H1 (cell line): ENCODE results near the gene PGP. TPM values are rescaled to one million over a fixed set of nuclear protein-coding genes. Genes with fewer than 3 reads are reported as not detected.

Experiments
- CTCF ChIA-PET: fragments of 300-600 bp; sonication (Branson Sonifier 250); formaldehyde crosslinking; loops from one replicate; lab custom pipeline; 2021; ENCODE audit not compliant: partially characterized antibody; lab: Charles Lee
- POLR2A ChIA-PET: fragments of 300-600 bp; sonication (Branson Sonifier 250); formaldehyde crosslinking; loops from one replicate; lab custom pipeline; 2021; ENCODE audit warnings: inconsistent platforms; ENCODE audit not compliant: partially characterized antibody; lab: Charles Lee
- DNase-seq, 2 experiments: peaks; one replicate each; pipeline versions ENCODE4 v3.0.0 to v3.0.0-alpha.2; 2010 to 2022; ENCODE audit warnings: low spot score in 2 of 2, low read depth in 1 of 2, mixed read lengths in 1 of 2
- FAIRE-seq: peaks from 2 replicates; lab custom pipeline; 2011; peaks lifted over from hg19 to GRCh38; lab: Jason Lieb, UNC
- H2AFZ ChIP-seq: 2 replicates; pipeline ENCODE4 v1.8.1; 2012; ENCODE audit warnings: low read length, inconsistent platforms
- H2AK5ac ChIP-seq: 2 replicates; pipeline ENCODE4 v1.6.1; 2013; ENCODE audit warnings: low read depth, low read length
- H2BK120ac ChIP-seq: replicated peaks from 2 replicates; pipeline ENCODE3; 2013; ENCODE audit warnings: low read depth, low read length, inconsistent platforms
- H2BK12ac ChIP-seq: 2 replicates; pipeline ENCODE4 v1.6.1; 2013; ENCODE audit warnings: low read depth, low read length
- H2BK15ac ChIP-seq: 2 replicates; pipeline ENCODE4 v1.6.1; 2013; ENCODE audit warnings: low read length
- H2BK20ac ChIP-seq: 2 replicates; pipeline ENCODE4 v1.6.1; 2013; ENCODE audit warnings: low read length
- H2BK5ac ChIP-seq: 2 replicates; pipeline ENCODE4 v1.6.1; 2013; ENCODE audit warnings: low read depth, low read length
- H3K14ac ChIP-seq: 2 replicates; pipeline ENCODE4 v1.6.1; 2013; ENCODE audit warnings: inconsistent platforms; ENCODE audit not compliant: insufficient read length
- H3K18ac ChIP-seq: 2 replicates; pipeline ENCODE4 v1.6.1; 2013; ENCODE audit warnings: low read length; ENCODE audit errors: extremely low read depth
- H3K23ac ChIP-seq: 2 replicates; pipeline ENCODE4 v1.6.1; 2013; ENCODE audit warnings: inconsistent platforms; ENCODE audit not compliant: insufficient read length
- H3K23me2 ChIP-seq: 2 replicates; pipeline ENCODE4 v1.6.1; 2013; ENCODE audit warnings: low read depth, low read length
- H3K27ac ChIP-seq: 2 replicates; pipeline ENCODE4 v1.6.1; 2011; ENCODE audit warnings: low read depth, low read length, inconsistent platforms
- H3K27me3 ChIP-seq, 4 experiments: replicated peaks in 1 of 4; 1 replicate in 1 of 4; 2 replicates in 3 of 4; pipeline versions ENCODE4 v1.6.1 to v1.8.1; 2011 to 2013; ENCODE audit warnings: low read length in 3 of 4, mild to moderate bottlenecking in 3 of 4, inconsistent platforms in 2 of 4, mixed read lengths in 2 of 4, moderate library complexity in 1 of 4; ENCODE audit not compliant: control insufficient read depth in 3 of 4, insufficient read depth in 3 of 4; ENCODE audit errors: extremely low read depth in 1 of 4
- H3K36me3 ChIP-seq, 4 experiments: 2 replicates each; pipeline versions ENCODE4 v1.6.1 to v1.8.1; 2011 to 2013; ENCODE audit warnings: mild to moderate bottlenecking in 4 of 4, low read length in 3 of 4, moderate library complexity in 2 of 4, control low read depth in 1 of 4, inconsistent platforms in 1 of 4; ENCODE audit not compliant: insufficient read depth in 4 of 4, control insufficient read depth in 2 of 4
- H3K4ac ChIP-seq: replicated peaks from 2 replicates; pipeline ENCODE3; 2013; ENCODE audit warnings: low read length, low read depth, mixed read lengths, inconsistent platforms; ENCODE audit not compliant: insufficient read length
- H3K4me1 ChIP-seq, 4 experiments: replicated peaks in 1 of 4; 1 replicate in 1 of 4; 2 replicates in 3 of 4; pipeline versions ENCODE4 v1.6.1 to v1.8.1; 2011 to 2013; ENCODE audit warnings: low read length in 3 of 4, inconsistent platforms in 2 of 4, mixed read lengths in 1 of 4; ENCODE audit not compliant: insufficient read depth in 4 of 4, control insufficient read depth in 3 of 4
- H3K4me2 ChIP-seq, 2 experiments: 2 replicates each; pipeline versions ENCODE4 v1.6.1 to v1.8.1; 2011 to 2013; ENCODE audit warnings: low read depth in 2 of 2, low read length in 2 of 2, control low read depth in 1 of 2, inconsistent platforms in 1 of 2, mild to moderate bottlenecking in 1 of 2; ENCODE audit not compliant: insufficient read depth in 1 of 2
- H3K4me3 ChIP-seq, 4 experiments: fragments of 200-600, 300-600 bp in 1 of 4; sonication (generic), shearing (Covaris generic), sonication (Bioruptor Twin) in 1 of 4; 2 replicates each; pipeline versions ENCODE4 v1.5.1 to v1.8.1; 2011 to 2016; ENCODE audit warnings: low read length in 4 of 4, low read depth in 3 of 4, control low read depth in 2 of 4, inconsistent platforms in 2 of 4, mild to moderate bottlenecking in 2 of 4, mixed read lengths in 1 of 4, moderate library complexity in 1 of 4; ENCODE audit not compliant: insufficient read depth in 2 of 4; ENCODE audit errors: extremely low read depth in 1 of 4
- H3K56ac ChIP-seq: replicated peaks from 2 replicates; pipeline ENCODE3; 2013; ENCODE audit warnings: low read depth, mild to moderate bottlenecking, mixed read lengths, low read length, inconsistent platforms; ENCODE audit not compliant: insufficient read length
- H3K79me1 ChIP-seq: 2 replicates; pipeline ENCODE4 v1.6.1; 2013; ENCODE audit warnings: low read depth, low read length, control low read depth
- H3K79me2 ChIP-seq, 2 experiments: 2 replicates each; pipeline versions ENCODE4 v1.6.1 to v1.8.1; 2012 to 2013; ENCODE audit warnings: low read length in 2 of 2, mild to moderate bottlenecking in 2 of 2, inconsistent platforms in 1 of 2; ENCODE audit not compliant: insufficient read depth in 2 of 2, control insufficient read depth in 1 of 2
- H3K9ac ChIP-seq, 4 experiments: replicated peaks in 1 of 4; 1 replicate in 1 of 4; 2 replicates in 3 of 4; pipeline versions ENCODE4 v1.6.1 to v1.8.1; 2011 to 2013; ENCODE audit warnings: low read depth in 3 of 4, low read length in 3 of 4, control low read depth in 2 of 4, mild to moderate bottlenecking in 2 of 4, moderate library complexity in 2 of 4, inconsistent platforms in 1 of 4; ENCODE audit errors: extremely low read depth in 1 of 4
- H3K9me3 ChIP-seq, 2 experiments: 2 replicates each; pipeline versions ENCODE4 v1.6.1 to v1.8.1; 2012 to 2013; ENCODE audit warnings: mild to moderate bottlenecking in 2 of 2, moderate library complexity in 2 of 2, control low read depth in 1 of 2, inconsistent platforms in 1 of 2, low read depth in 1 of 2, low read length in 1 of 2, mixed read lengths in 1 of 2; ENCODE audit not compliant: insufficient read depth in 2 of 2
- H4K20me1 ChIP-seq, 2 experiments: replicated peaks in 1 of 2; 2 replicates each; pipeline versions ENCODE3 to v1.8.1; 2011 to 2013; ENCODE audit warnings: inconsistent platforms in 2 of 2, low read length in 2 of 2, mild to moderate bottlenecking in 1 of 2; ENCODE audit not compliant: insufficient read depth in 2 of 2, control insufficient read depth in 1 of 2
- H4K5ac ChIP-seq: 2 replicates; pipeline ENCODE4 v1.6.1; 2013; ENCODE audit warnings: low read length, low read depth, mixed read lengths, inconsistent platforms; ENCODE audit not compliant: insufficient read length
- H4K8ac ChIP-seq: 2 replicates; pipeline ENCODE4 v1.8.0; 2013; ENCODE audit warnings: mild to moderate bottlenecking, moderate library complexity, low read length, inconsistent platforms; ENCODE audit not compliant: insufficient read depth; ENCODE audit errors: extremely low read depth
- H4K91ac ChIP-seq: replicated peaks from 2 replicates; pipeline ENCODE3; 2013; ENCODE audit warnings: low read length, mixed read lengths, inconsistent platforms; ENCODE audit not compliant: insufficient read length
- BCL11A ChIP-seq, 2 experiments: IDR thresholded peaks; one replicate each; pipeline ENCODE4 v1.6.1; 2011; ENCODE audit warnings: low read depth in 2 of 2, low read length in 2 of 2, mild to moderate bottlenecking in 2 of 2
- CTBP2 ChIP-seq: IDR thresholded peaks from 2 replicates; pipeline ENCODE4 v1.7.0; 2011; ENCODE audit warnings: borderline replicate concordance, mild to moderate bottlenecking, moderate library complexity, mixed read lengths, low read length; ENCODE audit not compliant: insufficient read depth, insufficient read length
- GTF2F1 ChIP-seq: IDR thresholded peaks from 2 replicates; pipeline ENCODE4 v1.6.1; 2012; ENCODE audit warnings: low read depth, low read length, improper control_type of control experiment, borderline replicate concordance
- KDM4A ChIP-seq: IDR thresholded peaks from one replicate; pipeline ENCODE4 v1.7.1; 2012; ENCODE audit warnings: low read depth, mild to moderate bottlenecking, moderate library complexity, low read length, inconsistent platforms; ENCODE audit not compliant: severe bottlenecking
- PHF8 ChIP-seq: fragments of 200-600 bp; sonication (generic); conservative IDR thresholded peaks from 2 replicates; pipeline ENCODE4 v1.7.1; 2012; ENCODE audit warnings: low read depth, mild to moderate bottlenecking, inconsistent platforms, low read length, moderate library complexity
- SP4 ChIP-seq: IDR thresholded peaks from 2 replicates; pipeline ENCODE4 v1.6.1; 2012; ENCODE audit warnings: low read length, inconsistent platforms
- WGBS, 2 experiments: shearing (Covaris generic) in 1 of 2; methylation state at CpG; one replicate each; pipeline versions ENCODE4 v1.1.6 to v1.1.7; 2013 to 2015; ENCODE audit warnings: low lambda C conversion rate in 2 of 2, mixed read lengths in 2 of 2, inconsistent platforms in 1 of 2, low coverage in 1 of 2, missing lambda C conversion rate in 1 of 2; ENCODE audit not compliant: insufficient replicate concordance in 2 of 2, insufficient coverage in 1 of 2, insufficient read length in 1 of 2; ENCODE audit errors: extremely low coverage in 1 of 2, missing lambda C conversion rate in 1 of 2; 5-methylcytosine and 5-hydroxymethylcytosine counted together
- polyA plus RNA-seq, 7 experiments: library from polyadenylated mRNA; depleted of rRNA in 3 of 7; stranded (reverse) in 5 of 7; unstranded in 2 of 7; fragments of >200 nt in 5 of 7; fragments of 200-250 nt in 2 of 7; gene quantifications; 1 replicate in 5 of 7; 2 replicates in 1 of 7; 4 replicates in 1 of 7; pipeline versions ENCODE4 v1.2.1 to v1.2.3, GENCODE V29; 2011 to 2013; ENCODE audit warnings: missing spikeins in 2 of 7, mixed read lengths in 2 of 7
- total RNA-seq: library from RNA; stranded (reverse); fragmentation: NEBNext Ultra II Directional; extraction: Animal tissue kit (Norgen Biotek cat#: 25700); gene quantifications from 2 replicates; pipeline ENCODE4 v1.2.1, GENCODE V29; 2021

The PGP gene
- total and polyA plus RNA-seq, 2 of the 8 experiments (the other 6 are each of a cell fraction or from before 2014, with no cell fraction given): 30.9 to 55.9 TPM

DNA sequence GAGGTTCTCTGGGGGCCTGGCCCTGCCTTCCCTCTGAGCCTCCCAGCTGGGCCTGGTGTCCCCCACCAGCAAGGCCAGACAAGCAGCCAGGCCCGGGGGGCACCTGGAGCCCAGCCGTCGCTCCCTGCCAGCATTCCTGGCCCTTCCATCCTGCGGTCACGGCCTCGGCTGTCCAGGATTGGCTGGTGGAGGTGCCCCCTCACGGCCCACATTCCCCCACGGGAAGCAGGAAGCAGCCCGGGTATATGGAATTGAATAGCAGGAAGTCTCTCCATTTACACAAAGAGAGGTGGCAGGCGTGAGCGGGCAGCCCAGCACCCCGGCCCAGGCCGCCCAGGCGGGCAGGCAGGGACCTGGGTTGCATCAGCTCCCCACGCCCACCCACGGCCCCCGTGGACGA lies 44.6 kb downstream of the PGP start:
- 98% methylated on average over 18 of the region's 18 CpGs; no CpG with 5 or more reads in 1 of the 2 experiments for WGBS, 2 experiments
- Histone ChIP-seq H2AK5ac (no peak overlapping the region), H2BK5ac (no peak overlapping the region), H3K14ac (no peak overlapping the region), H3K4ac (no peak overlapping the region), H4K91ac (no peak overlapping the region), H3K18ac (no peak overlapping the region), H4K5ac (no peak overlapping the region), H4K8ac (no peak overlapping the region; the same call in 1 of the 2 replicates), H3K4me3 (no peak overlapping the region), H3K23me2 (no peaks in the 10 kb centered on the region), H2AFZ (no peak overlapping the region), H2BK20ac (no peak overlapping the region), H3K79me2 (peaks cover 0 to 9% of the 10 kb centered on the region in 2 experiments; a peak in 2 of 4 replicates), H2BK120ac (no peak overlapping the region), H3K36me3 (peaks cover 23 to 55% (median 42%) of the 10 kb centered on the region in 4 experiments)
- POLR2A ChIA-PET: interaction anchor here (0.9 to 13.5 kb wide), 6 partner anchors 13 to 82 kb away, joined by 3 to 312 read pairs (median 4); partner anchors contain the start of genes ECI1 and TRAF7
- DNase-seq: no peak
- no peak for TF ChIP-seq CTBP2
- TF ChIP-seq PHF8: no peak
- no peak for TF ChIP-seq KDM4A
- TF ChIP-seq SP4: no peak
- TF ChIP-seq GTF2F1: no peak
- TF ChIP-seq BCL11A (IDR thresholded peaks at IDR 0.05; ENCODE audit: low read depth in 2 of 2, low read length in 2 of 2): no peak
- TF ChIP-seq, all 59 proteins: peak for 0
- CTCF ChIA-PET: no interaction called here
- peaks cover 0 to 2% of the 10 kb centered on the region in 2 experiments; a peak in 1 of 4 replicates for H3K9me3 ChIP-seq
- H3K23ac ChIP-seq: no peak overlapping the region
- no peak for FAIRE-seq
- H3K9ac ChIP-seq: no peak overlapping the region
- peaks cover 5 to 32% of the 10 kb centered on the region in 2 experiments for H4K20me1 ChIP-seq
- peaks cover 8% of the 10 kb centered on the region; the same call in 1 of the 2 replicates for H3K79me1 ChIP-seq
- H2BK12ac ChIP-seq: no peak overlapping the region
- no peaks in the 10 kb centered on the region for H3K27me3 ChIP-seq
- H2BK15ac ChIP-seq: no peak overlapping the region
- H3K56ac ChIP-seq: no peak overlapping the region
- H3K27ac ChIP-seq: no peak overlapping the region; the same call in 1 of the 2 replicates
- no peaks in the 10 kb centered on the region; a peak in 1 of 7 replicates for H3K4me1 ChIP-seq
- no peak overlapping the region for H3K4me2 ChIP-seq
